ENCODE results near the gene IQCH.
A peak's percentile ranks its signal among the peaks of the same experiment; 100 is the strongest.
"Not testable (repeated sequence)": the region's sequence is repeated elsewhere in the genome, so short reads cannot be mapped to it uniquely, and the experiment has no call there.

IQCH gene

GRCh38 chr15:67254238-67255175 is at the start of gene IQCH, which contains the start of gene AAGAB:
Gene IQCH, plus strand, starts transcription at chr15:67254786. Its CDS starts 111 bp downstream, at chr15:67254897.
Gene AAGAB, minus strand, starts transcription at chr15:67254661. Its CDS starts 30 bp downstream, at chr15:67254631.
- peak; percentile 96 for DNase-seq

GRCh38 chr15:67207555-67208207 is 46.9 kb upstream of the IQCH start:
- DNase-seq: no peak

- no peak for DNase-seq
Observed at GRCh38 chr15:67208396-67208795, 46.2 kb upstream of the IQCH start.

GRCh38 chr15:67210555-67211168 is 43.9 kb upstream of the IQCH start:
- no peak for DNase-seq

GRCh38 chr15:67212684-67213367 is 41.8 kb upstream of the IQCH start:
- DNase-seq: no peak

- DNase-seq: no peak
Observed at GRCh38 chr15:67215102-67215501, 39.5 kb upstream of the IQCH start.

- no peak for DNase-seq
Observed at GRCh38 chr15:67216859-67217258, 37.7 kb upstream of the IQCH start.

- no peak for DNase-seq
Observed at GRCh38 chr15:67218428-67218827, 36.2 kb upstream of the IQCH start.

- no peak for DNase-seq
Observed at GRCh38 chr15:67219288-67219687, 35.3 kb upstream of the IQCH start.

- DNase-seq: no peak
Observed at GRCh38 chr15:67224889-67225288, 29.7 kb upstream of the IQCH start.

- no peak for DNase-seq
Observed at GRCh38 chr15:67225336-67225735, 29.2 kb upstream of the IQCH start.

GRCh38 chr15:67227431-67227830 is 27.2 kb upstream of the IQCH start:
- DNase-seq: no peak

- DNase-seq: no peak
Observed at GRCh38 chr15:67227846-67228245, 26.7 kb upstream of the IQCH start.

GRCh38 chr15:67228286-67228685 is 26.3 kb upstream of the IQCH start:
- DNase-seq: no peak

GRCh38 chr15:67230504-67230903 is 24.1 kb upstream of the IQCH start:
- DNase-seq: no peak

- DNase-seq: no peak
Observed at GRCh38 chr15:67232591-67232990, 22.0 kb upstream of the IQCH start.

- peak; percentile 28 for DNase-seq
Observed at GRCh38 chr15:67240235-67241131, 14.1 kb upstream of the IQCH start.

- no peak for DNase-seq
Observed at GRCh38 chr15:67241132-67241855, 13.3 kb upstream of the IQCH start.

- DNase-seq: peak; percentile 38
Observed at GRCh38 chr15:67242708-67243111, 11.9 kb upstream of the IQCH start.

- DNase-seq: no peak
Observed at GRCh38 chr15:67244971-67245478, 9.6 kb upstream of the IQCH start.

- not testable (repeated sequence) for DNase-seq
Observed at GRCh38 chr15:67246606-67247005, 8.0 kb upstream of the IQCH start.
